Activated T-helper 2 cell treated with anti-CD3 and anti-CD28 coated beads, Interferon-gamma antibody, Interleukin-2, Interleukin-4, amounts not matched to agents 10 μg/mL and 5 μg/mL and 100 μg/mL, durations not matched to agents 14 hours and 24 hours and 36 hours (primary cell): Measurements from ENCODE around the gene HLA-A. TPM values are rescaled to one million over a fixed set of nuclear protein-coding genes. Genes with fewer than 3 reads are reported as not detected.
A peak's percentile ranks its signal among the peaks of the same experiment; 100 is the strongest.

Experiments used
- DNase-seq: peaks from one replicate; pipeline ENCODE4 v3.0.0; 2021; ENCODE audit warnings: low spot score
- H3K27ac Mint-ChIP-seq: one replicate; pipeline ENCODE4 v1.8.0; 2021; ENCODE audit warnings: mixed read lengths
- H3K27me3 Mint-ChIP-seq: one replicate; pipeline ENCODE4 v1.8.0; 2021; ENCODE audit warnings: low read depth, mixed read lengths
- H3K36me3 Mint-ChIP-seq: one replicate; pipeline ENCODE4 v1.8.0; 2021; ENCODE audit warnings: low read depth, mixed read lengths
- H3K4me1 Mint-ChIP-seq: one replicate; pipeline ENCODE4 v1.8.0; 2021; ENCODE audit warnings: low read depth, mixed read lengths
- H3K4me3 Mint-ChIP-seq: one replicate; pipeline ENCODE4 v1.8.0; 2021; ENCODE audit warnings: low read depth, mild to moderate bottlenecking, moderate library complexity, mixed read lengths
- H3K9me3 Mint-ChIP-seq: one replicate; pipeline ENCODE4 v1.8.0; 2021; ENCODE audit warnings: mixed read lengths
- intact Hi-C: fragments of 100-400 bp; cut with micrococcal nuclease; formaldehyde crosslinking; loops from one replicate; pipeline ENCODE4 v1.15.1; 2023
- total RNA-seq: library from RNA; stranded (reverse); gene quantifications from 2 replicates; pipeline ENCODE4 v1.2.3, GENCODE V29; 2022

Gene HLA-A
- total RNA-seq, 1 donor from 2014 or later: 1,592 TPM

- Mint-ChIP-seq H3K4me1 (peaks cover 35% of the 10 kb centered on the region), H3K27ac (peak overlapping the region; percentile 99), H3K4me3 (peak overlapping the region; percentile 95), H3K27me3 (no peaks in the 10 kb centered on the region), H3K9me3 (no peaks in the 10 kb centered on the region), H3K36me3 (peaks cover 42% of the 10 kb centered on the region)
- no peak for DNase-seq
- intact Hi-C loops: no loop called here
Observed at GRCh38 chr6:29941471-29941870, 861 bp upstream of the HLA-A start.

GRCh38 chr6:29941916-29942274 lies 437 bp upstream of the HLA-A start:
- Mint-ChIP-seq H3K4me3 (peak overlapping the region; percentile 95), H3K36me3 (peaks cover 46% of the 10 kb centered on the region), H3K9me3 (no peaks in the 10 kb centered on the region), H3K27ac (peak overlapping the region; percentile 99), H3K4me1 (peaks cover 39% of the 10 kb centered on the region), H3K27me3 (no peaks in the 10 kb centered on the region)
- no peak for DNase-seq
- intact Hi-C loops: loop anchor here (1.0 to 2.0 kb wide), 2 partner anchors 15 to 23 kb away; no protein-coding TSS in a partner anchor

GRCh38 chr6:29943053-29943966 lies 978 bp downstream of the HLA-A start:
- peaks cover 61% of the 10 kb centered on the region for H3K36me3 Mint-ChIP-seq
- H3K27me3 Mint-ChIP-seq: no peaks in the 10 kb centered on the region
- H3K4me1 Mint-ChIP-seq: peaks cover 39% of the 10 kb centered on the region
- peak overlapping the region; percentile 85 for H3K27ac Mint-ChIP-seq
- DNase-seq: no peak
- peak overlapping the region; percentile 95 for H3K4me3 Mint-ChIP-seq
- intact Hi-C loops: loop anchor here (2.0 kb wide), 1 partner anchor 17 kb away; no protein-coding TSS in a partner anchor
- no peaks in the 10 kb centered on the region for H3K9me3 Mint-ChIP-seq

GRCh38 chr6:29945281-29945820 lies 3.0 kb downstream of the HLA-A start:
- Mint-ChIP-seq H3K4me3 (peak overlapping the region; percentile 95), H3K4me1 (peaks cover 41% of the 10 kb centered on the region), H3K27me3 (no peaks in the 10 kb centered on the region), H3K9me3 (no peaks in the 10 kb centered on the region), H3K36me3 (peaks cover 74% of the 10 kb centered on the region), H3K27ac (peak overlapping the region; percentile 50)
- intact Hi-C loops: no loop called here
- no peak for DNase-seq

- peaks cover 79% of the 10 kb centered on the region for H3K36me3 Mint-ChIP-seq
Observed at GRCh38 chr6:29946223-29947076, 4.1 kb downstream of the HLA-A start.

GRCh38 chr6:29947077-29947980 lies 5.0 kb downstream of the HLA-A start:
- intact Hi-C loops: no loop called here
- Mint-ChIP-seq H3K27ac (no peak overlapping the region), H3K9me3 (no peaks in the 10 kb centered on the region), H3K36me3 (peaks cover 77% of the 10 kb centered on the region), H3K27me3 (no peaks in the 10 kb centered on the region), H3K4me3 (no peak overlapping the region), H3K4me1 (peaks cover 25% of the 10 kb centered on the region)
- DNase-seq: no peak

More at GRCh38 chr6:29946223-29947076, 4.1 kb downstream of the HLA-A start:
- no peaks in the 10 kb centered on the region for H3K27me3 Mint-ChIP-seq
- peak overlapping the region; percentile 50 for H3K27ac Mint-ChIP-seq
- peak overlapping the region; percentile 95 for H3K4me3 Mint-ChIP-seq
- H3K9me3 Mint-ChIP-seq: no peaks in the 10 kb centered on the region
- intact Hi-C loops: no loop called here
- DNase-seq: no peak
- H3K4me1 Mint-ChIP-seq: peaks cover 31% of the 10 kb centered on the region

- no peak overlapping the region for H3K27ac Mint-ChIP-seq
- H3K4me3 Mint-ChIP-seq: no peak overlapping the region
- no peaks in the 10 kb centered on the region for H3K27me3 Mint-ChIP-seq
- DNase-seq: no peak
- H3K36me3 Mint-ChIP-seq: peaks cover 69% of the 10 kb centered on the region
- peaks cover 25% of the 10 kb centered on the region for H3K4me1 Mint-ChIP-seq
- intact Hi-C loops: no loop called here
- no peaks in the 10 kb centered on the region for H3K9me3 Mint-ChIP-seq
Observed at GRCh38 chr6:29948277-29948676, 5.9 kb downstream of the HLA-A start.

- Mint-ChIP-seq H3K27me3 (no peaks in the 10 kb centered on the region), H3K27ac (no peak overlapping the region), H3K4me3 (no peak overlapping the region), H3K9me3 (no peaks in the 10 kb centered on the region), H3K4me1 (peaks cover 21% of the 10 kb centered on the region), H3K36me3 (peaks cover 52% of the 10 kb centered on the region)
- intact Hi-C loops: no loop called here
- no peak for DNase-seq
Observed at GRCh38 chr6:29949934-29950333, 7.6 kb downstream of the HLA-A start.

- Mint-ChIP-seq H3K27me3 (no peaks in the 10 kb centered on the region), H3K27ac (no peak overlapping the region), H3K4me3 (no peak overlapping the region), H3K4me1 (peaks cover 2% of the 10 kb centered on the region), H3K36me3 (peaks cover 33% of the 10 kb centered on the region), H3K9me3 (no peaks in the 10 kb centered on the region)
- no peak for DNase-seq
- intact Hi-C loops: no loop called here
Observed at GRCh38 chr6:29951882-29952281, 9.6 kb downstream of the HLA-A start.

GRCh38 chr6:29953001-29953441 lies 10.7 kb downstream of the HLA-A start:
- no peaks in the 10 kb centered on the region for H3K9me3 Mint-ChIP-seq
- no peak overlapping the region for H3K27ac Mint-ChIP-seq
- H3K4me3 Mint-ChIP-seq: no peak overlapping the region
- peaks cover 2% of the 10 kb centered on the region for H3K4me1 Mint-ChIP-seq
- intact Hi-C loops: no loop called here
- H3K36me3 Mint-ChIP-seq: peaks cover 21% of the 10 kb centered on the region
- no peaks in the 10 kb centered on the region for H3K27me3 Mint-ChIP-seq
- no peak for DNase-seq

- H3K9me3 Mint-ChIP-seq: no peaks in the 10 kb centered on the region
- H3K27ac Mint-ChIP-seq: no peak overlapping the region
- H3K4me3 Mint-ChIP-seq: no peak overlapping the region
- no peaks in the 10 kb centered on the region for H3K27me3 Mint-ChIP-seq
- peaks cover 2% of the 10 kb centered on the region for H3K4me1 Mint-ChIP-seq
- H3K36me3 Mint-ChIP-seq: peaks cover 15% of the 10 kb centered on the region
- DNase-seq: no peak
- intact Hi-C loops: no loop called here
Observed at GRCh38 chr6:29953686-29954085, 11.4 kb downstream of the HLA-A start.

- intact Hi-C loops: no loop called here
- Mint-ChIP-seq H3K4me1 (peaks cover 3% of the 10 kb centered on the region), H3K27ac (no peak overlapping the region), H3K4me3 (no peak overlapping the region), H3K9me3 (no peaks in the 10 kb centered on the region), H3K27me3 (no peaks in the 10 kb centered on the region), H3K36me3 (peaks cover 9% of the 10 kb centered on the region)
- no peak for DNase-seq
Observed at GRCh38 chr6:29954272-29954671, 11.9 kb downstream of the HLA-A start.
